H1 (cell line): ENCODE results near the gene CLDND1. TPM values are rescaled to one million over a fixed set of nuclear protein-coding genes. Genes with fewer than 3 reads are reported as not detected.

Experiments
- CTCF ChIA-PET: fragments of 300-600 bp; sonication (Branson Sonifier 250); formaldehyde crosslinking; loops from one replicate; lab custom pipeline; 2021; ENCODE audit not compliant: partially characterized antibody; lab: Charles Lee
- POLR2A ChIA-PET: fragments of 300-600 bp; sonication (Branson Sonifier 250); formaldehyde crosslinking; loops from one replicate; lab custom pipeline; 2021; ENCODE audit warnings: inconsistent platforms; ENCODE audit not compliant: partially characterized antibody; lab: Charles Lee
- DNase-seq, 2 experiments: peaks; one replicate each; pipeline versions ENCODE4 v3.0.0 to v3.0.0-alpha.2; 2010 to 2022; ENCODE audit warnings: low spot score in 2 of 2, low read depth in 1 of 2, mixed read lengths in 1 of 2
- FAIRE-seq: peaks from 2 replicates; lab custom pipeline; 2011; peaks lifted over from hg19 to GRCh38; lab: Jason Lieb, UNC
- H2AFZ ChIP-seq: 2 replicates; pipeline ENCODE4 v1.8.1; 2012; ENCODE audit warnings: low read length, inconsistent platforms
- H2AK5ac ChIP-seq: 2 replicates; pipeline ENCODE4 v1.6.1; 2013; ENCODE audit warnings: low read depth, low read length
- H2BK120ac ChIP-seq: replicated peaks from 2 replicates; pipeline ENCODE3; 2013; ENCODE audit warnings: low read depth, low read length, inconsistent platforms
- H2BK12ac ChIP-seq: 2 replicates; pipeline ENCODE4 v1.6.1; 2013; ENCODE audit warnings: low read depth, low read length
- H2BK15ac ChIP-seq: 2 replicates; pipeline ENCODE4 v1.6.1; 2013; ENCODE audit warnings: low read length
- H2BK20ac ChIP-seq: 2 replicates; pipeline ENCODE4 v1.6.1; 2013; ENCODE audit warnings: low read length
- H2BK5ac ChIP-seq: 2 replicates; pipeline ENCODE4 v1.6.1; 2013; ENCODE audit warnings: low read depth, low read length
- H3K14ac ChIP-seq: 2 replicates; pipeline ENCODE4 v1.6.1; 2013; ENCODE audit warnings: inconsistent platforms; ENCODE audit not compliant: insufficient read length
- H3K18ac ChIP-seq: 2 replicates; pipeline ENCODE4 v1.6.1; 2013; ENCODE audit warnings: low read length; ENCODE audit errors: extremely low read depth
- H3K23ac ChIP-seq: 2 replicates; pipeline ENCODE4 v1.6.1; 2013; ENCODE audit warnings: inconsistent platforms; ENCODE audit not compliant: insufficient read length
- H3K23me2 ChIP-seq: 2 replicates; pipeline ENCODE4 v1.6.1; 2013; ENCODE audit warnings: low read depth, low read length
- H3K27ac ChIP-seq: 2 replicates; pipeline ENCODE4 v1.6.1; 2011; ENCODE audit warnings: low read depth, low read length, inconsistent platforms
- H3K27me3 ChIP-seq, 4 experiments: replicated peaks in 1 of 4; 1 replicate in 1 of 4; 2 replicates in 3 of 4; pipeline versions ENCODE4 v1.6.1 to v1.8.1; 2011 to 2013; ENCODE audit warnings: low read length in 3 of 4, mild to moderate bottlenecking in 3 of 4, inconsistent platforms in 2 of 4, mixed read lengths in 2 of 4, moderate library complexity in 1 of 4; ENCODE audit not compliant: control insufficient read depth in 3 of 4, insufficient read depth in 3 of 4; ENCODE audit errors: extremely low read depth in 1 of 4
- H3K36me3 ChIP-seq, 4 experiments: 2 replicates each; pipeline versions ENCODE4 v1.6.1 to v1.8.1; 2011 to 2013; ENCODE audit warnings: mild to moderate bottlenecking in 4 of 4, low read length in 3 of 4, moderate library complexity in 2 of 4, control low read depth in 1 of 4, inconsistent platforms in 1 of 4; ENCODE audit not compliant: insufficient read depth in 4 of 4, control insufficient read depth in 2 of 4
- H3K4ac ChIP-seq: replicated peaks from 2 replicates; pipeline ENCODE3; 2013; ENCODE audit warnings: low read length, low read depth, mixed read lengths, inconsistent platforms; ENCODE audit not compliant: insufficient read length
- H3K4me1 ChIP-seq, 4 experiments: replicated peaks in 1 of 4; 1 replicate in 1 of 4; 2 replicates in 3 of 4; pipeline versions ENCODE4 v1.6.1 to v1.8.1; 2011 to 2013; ENCODE audit warnings: low read length in 3 of 4, inconsistent platforms in 2 of 4, mixed read lengths in 1 of 4; ENCODE audit not compliant: insufficient read depth in 4 of 4, control insufficient read depth in 3 of 4
- H3K4me2 ChIP-seq, 2 experiments: 2 replicates each; pipeline versions ENCODE4 v1.6.1 to v1.8.1; 2011 to 2013; ENCODE audit warnings: low read depth in 2 of 2, low read length in 2 of 2, control low read depth in 1 of 2, inconsistent platforms in 1 of 2, mild to moderate bottlenecking in 1 of 2; ENCODE audit not compliant: insufficient read depth in 1 of 2
- H3K4me3 ChIP-seq, 4 experiments: fragments of 200-600, 300-600 bp in 1 of 4; sonication (generic), shearing (Covaris generic), sonication (Bioruptor Twin) in 1 of 4; 2 replicates each; pipeline versions ENCODE4 v1.5.1 to v1.8.1; 2011 to 2016; ENCODE audit warnings: low read length in 4 of 4, low read depth in 3 of 4, control low read depth in 2 of 4, inconsistent platforms in 2 of 4, mild to moderate bottlenecking in 2 of 4, mixed read lengths in 1 of 4, moderate library complexity in 1 of 4; ENCODE audit not compliant: insufficient read depth in 2 of 4; ENCODE audit errors: extremely low read depth in 1 of 4
- H3K56ac ChIP-seq: replicated peaks from 2 replicates; pipeline ENCODE3; 2013; ENCODE audit warnings: low read depth, mild to moderate bottlenecking, mixed read lengths, low read length, inconsistent platforms; ENCODE audit not compliant: insufficient read length
- H3K79me1 ChIP-seq: 2 replicates; pipeline ENCODE4 v1.6.1; 2013; ENCODE audit warnings: low read depth, low read length, control low read depth
- H3K79me2 ChIP-seq, 2 experiments: 2 replicates each; pipeline versions ENCODE4 v1.6.1 to v1.8.1; 2012 to 2013; ENCODE audit warnings: low read length in 2 of 2, mild to moderate bottlenecking in 2 of 2, inconsistent platforms in 1 of 2; ENCODE audit not compliant: insufficient read depth in 2 of 2, control insufficient read depth in 1 of 2
- H3K9ac ChIP-seq, 4 experiments: replicated peaks in 1 of 4; 1 replicate in 1 of 4; 2 replicates in 3 of 4; pipeline versions ENCODE4 v1.6.1 to v1.8.1; 2011 to 2013; ENCODE audit warnings: low read depth in 3 of 4, low read length in 3 of 4, control low read depth in 2 of 4, mild to moderate bottlenecking in 2 of 4, moderate library complexity in 2 of 4, inconsistent platforms in 1 of 4; ENCODE audit errors: extremely low read depth in 1 of 4
- H3K9me3 ChIP-seq, 2 experiments: 2 replicates each; pipeline versions ENCODE4 v1.6.1 to v1.8.1; 2012 to 2013; ENCODE audit warnings: mild to moderate bottlenecking in 2 of 2, moderate library complexity in 2 of 2, control low read depth in 1 of 2, inconsistent platforms in 1 of 2, low read depth in 1 of 2, low read length in 1 of 2, mixed read lengths in 1 of 2; ENCODE audit not compliant: insufficient read depth in 2 of 2
- H4K20me1 ChIP-seq, 2 experiments: replicated peaks in 1 of 2; 2 replicates each; pipeline versions ENCODE3 to v1.8.1; 2011 to 2013; ENCODE audit warnings: inconsistent platforms in 2 of 2, low read length in 2 of 2, mild to moderate bottlenecking in 1 of 2; ENCODE audit not compliant: insufficient read depth in 2 of 2, control insufficient read depth in 1 of 2
- H4K5ac ChIP-seq: 2 replicates; pipeline ENCODE4 v1.6.1; 2013; ENCODE audit warnings: low read length, low read depth, mixed read lengths, inconsistent platforms; ENCODE audit not compliant: insufficient read length
- H4K8ac ChIP-seq: 2 replicates; pipeline ENCODE4 v1.8.0; 2013; ENCODE audit warnings: mild to moderate bottlenecking, moderate library complexity, low read length, inconsistent platforms; ENCODE audit not compliant: insufficient read depth; ENCODE audit errors: extremely low read depth
- H4K91ac ChIP-seq: replicated peaks from 2 replicates; pipeline ENCODE3; 2013; ENCODE audit warnings: low read length, mixed read lengths, inconsistent platforms; ENCODE audit not compliant: insufficient read length
- CEBPB ChIP-seq: IDR thresholded peaks from 2 replicates; pipeline ENCODE4 v1.6.1; 2012; ENCODE audit warnings: low read depth, low read length
- CREB1 ChIP-seq: IDR thresholded peaks from 2 replicates; pipeline ENCODE4 v1.6.1; 2012; ENCODE audit warnings: inconsistent platforms
- CTCF ChIP-seq, 3 experiments: IDR thresholded peaks; 1 replicate in 2 of 3; 2 replicates in 1 of 3; pipeline versions ENCODE4 v1.5.1 to v1.6.1; 2011; ENCODE audit warnings: low read length in 3 of 3, mild to moderate bottlenecking in 3 of 3, inconsistent platforms in 2 of 3, low read depth in 1 of 3, moderate library complexity in 1 of 3; ENCODE audit not compliant: insufficient read depth in 1 of 3; ENCODE audit errors: control extremely low read depth in 1 of 3
- EGR1 ChIP-seq: IDR thresholded peaks from 2 replicates; pipeline ENCODE4 v1.6.1; 2011; ENCODE audit warnings: low read depth, low read length, borderline replicate concordance
- JUN ChIP-seq: IDR thresholded peaks from 2 replicates; pipeline ENCODE4 v1.6.1; 2011; ENCODE audit warnings: low read depth, mild to moderate bottlenecking, improper control_type of control experiment, low read length
- MAFK ChIP-seq: IDR thresholded peaks from 2 replicates; pipeline ENCODE4 v1.6.1; 2012; ENCODE audit warnings: low read depth, mild to moderate bottlenecking, improper control_type of control experiment, low read length
- RAD21 ChIP-seq, 2 experiments: IDR thresholded peaks in 1 of 2; conservative IDR thresholded peaks in 1 of 2; 2 replicates each; pipeline ENCODE4 v1.6.1; 2011; ENCODE audit warnings: low read depth in 2 of 2, low read length in 2 of 2, improper control_type of control experiment in 1 of 2, inconsistent platforms in 1 of 2, mild to moderate bottlenecking in 1 of 2, moderate library complexity in 1 of 2
- SP2 ChIP-seq: IDR thresholded peaks from 2 replicates; pipeline ENCODE4 v1.6.1; 2012; ENCODE audit warnings: mild to moderate bottlenecking, low read length, inconsistent platforms
- SUZ12 ChIP-seq: fragments of 200-600 bp; sonication (generic); IDR thresholded peaks from 2 replicates; pipeline ENCODE4 v1.6.1; 2012; ENCODE audit warnings: mild to moderate bottlenecking, inconsistent platforms, low read length, moderate library complexity, mixed read lengths
- TAF7 ChIP-seq: optimal IDR thresholded peaks from 2 replicates; pipeline ENCODE3; 2011; ENCODE audit warnings: low read depth, mild to moderate bottlenecking, inconsistent platforms, low read length, moderate library complexity, borderline replicate concordance
- TCF12 ChIP-seq: IDR thresholded peaks from 2 replicates; pipeline ENCODE4 v1.6.1; 2011; ENCODE audit warnings: low read depth, mild to moderate bottlenecking, low read length
- TEAD4 ChIP-seq: IDR thresholded peaks from 2 replicates; pipeline ENCODE4 v1.6.1; 2012; ENCODE audit warnings: low read depth, low read length, inconsistent platforms, mixed read lengths
- WGBS, 2 experiments: shearing (Covaris generic) in 1 of 2; methylation state at CpG; one replicate each; pipeline versions ENCODE4 v1.1.6 to v1.1.7; 2013 to 2015; ENCODE audit warnings: low lambda C conversion rate in 2 of 2, mixed read lengths in 2 of 2, inconsistent platforms in 1 of 2, low coverage in 1 of 2, missing lambda C conversion rate in 1 of 2; ENCODE audit not compliant: insufficient replicate concordance in 2 of 2, insufficient coverage in 1 of 2, insufficient read length in 1 of 2; ENCODE audit errors: extremely low coverage in 1 of 2, missing lambda C conversion rate in 1 of 2; 5-methylcytosine and 5-hydroxymethylcytosine counted together
- polyA plus RNA-seq, 7 experiments: library from polyadenylated mRNA; depleted of rRNA in 3 of 7; stranded (reverse) in 5 of 7; unstranded in 2 of 7; fragments of >200 nt in 5 of 7; fragments of 200-250 nt in 2 of 7; gene quantifications; 1 replicate in 5 of 7; 2 replicates in 1 of 7; 4 replicates in 1 of 7; pipeline versions ENCODE4 v1.2.1 to v1.2.3, GENCODE V29; 2011 to 2013; ENCODE audit warnings: missing spikeins in 2 of 7, mixed read lengths in 2 of 7
- total RNA-seq: library from RNA; stranded (reverse); fragmentation: NEBNext Ultra II Directional; extraction: Animal tissue kit (Norgen Biotek cat#: 25700); gene quantifications from 2 replicates; pipeline ENCODE4 v1.2.1, GENCODE V29; 2021

The CLDND1 gene
- total and polyA plus RNA-seq, 2 of the 8 experiments (the other 6 are each of a cell fraction or from before 2014, with no cell fraction given), result 68.2 to 152 TPM

DNA sequence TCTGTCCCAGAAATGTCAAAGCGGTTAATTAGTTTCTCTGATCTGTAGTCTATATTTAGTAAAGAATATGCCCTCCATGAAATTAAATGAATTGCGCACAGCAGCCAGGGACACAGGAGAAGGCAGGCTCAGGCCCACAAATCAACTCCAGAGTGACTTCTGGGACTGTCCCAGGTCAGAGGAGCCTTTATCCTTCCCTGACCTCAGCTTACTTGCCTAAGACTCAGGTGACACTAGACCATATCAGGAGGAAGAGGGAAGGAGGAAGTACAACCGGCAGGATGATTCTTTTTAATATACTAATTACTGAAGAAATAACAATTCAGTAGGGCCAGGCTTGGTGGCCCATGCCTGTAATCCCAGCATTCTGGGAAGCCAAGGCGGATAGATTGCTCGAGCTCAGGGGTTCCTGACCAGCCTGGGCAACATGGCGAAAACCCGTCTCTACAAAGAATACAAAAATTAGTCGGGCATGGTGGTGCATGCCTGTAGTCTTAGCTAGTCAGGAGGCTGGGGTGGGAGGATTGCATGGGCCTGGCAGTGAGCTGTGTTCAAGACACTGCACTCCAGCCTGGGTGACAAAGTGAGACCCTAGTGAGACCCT lies 7.3 kb upstream of the CLDND1 start:
- Histone ChIP-seq H4K8ac (no peak overlapping the region), H3K4ac (no peak overlapping the region), H3K27ac (no peak overlapping the region), H3K18ac (no peak overlapping the region), H2BK15ac (no peak overlapping the region), H3K79me2 (no peaks in the 10 kb centered on the region), H3K56ac (no peak overlapping the region), H4K5ac (no peak overlapping the region), H3K9ac (no peak overlapping the region), H3K14ac (no peak overlapping the region), H2AK5ac (no peak overlapping the region), H2BK5ac (no peak overlapping the region), H3K4me2 (no peak overlapping the region), H3K23ac (no peak overlapping the region), H3K27me3 (no peaks in the 10 kb centered on the region), H4K91ac (no peak overlapping the region), H4K20me1 (no peaks in the 10 kb centered on the region), H2BK20ac (no peak overlapping the region), H2BK12ac (no peak overlapping the region), H3K4me3 (no peak overlapping the region), H2BK120ac (no peak overlapping the region), H3K4me1 (no peaks in the 10 kb centered on the region), H3K79me1 (no peaks in the 10 kb centered on the region), H3K9me3 (no peaks in the 10 kb centered on the region), H3K36me3 (no peaks in the 10 kb centered on the region), H2AFZ (no peak overlapping the region), H3K23me2 (no peaks in the 10 kb centered on the region)
- POLR2A ChIA-PET, result no interaction called here
- DNase-seq (no peak), FAIRE-seq (no peak)
- CTCF ChIA-PET, result interaction anchor here (0.8 kb wide), 1 partner anchor 22 kb away, joined by 3 read pairs; no protein-coding TSS in a partner anchor
- WGBS, 2 experiments, result 96% methylated on average over 8 of the region's 8 CpGs; no CpG with 5 or more reads in 1 of the 2 experiments
- TF ChIP-seq TEAD4 (no peak), MAFK (no peak), TCF12 (no peak), JUN (no peak), RAD21 (IDR thresholded peaks at IDR 0.05 in 1 of 2, conservative IDR thresholded peaks at IDR 0.05 in 1 of 2; ENCODE audit: low read depth in 2 of 2, low read length in 2 of 2) (no peak), TAF7 (no peak), SUZ12 (no peak), EGR1 (no peak), CREB1 (no peak), CEBPB (no peak), SP2 (no peak), CTCF (IDR thresholded peaks at IDR 0.05; ENCODE audit: control extremely low read depth in 1 of 3, insufficient read depth in 1 of 3, low read depth in 1 of 3, low read length in 3 of 3) (no peak)
